ENCODE results near the gene SLC6A6.

SLC6A6 gene

GRCh38 chr3:14490831-14491230 lies 88.4 kb downstream of the SLC6A6 start:
- H3K27ac ChIP-seq (ENCODE audit: low read length): no peak overlapping the region
- H3K9ac ChIP-seq (ENCODE audit: low read length): no peak overlapping the region
- no peak for TF ChIP-seq EZH2 (optimal IDR thresholded peaks at IDR 0.05; ENCODE audit: low read depth, low read length)
- TF ChIP-seq EZH2phosphoT487 (IDR thresholded peaks at IDR 0.05; ENCODE audit: low read length): no peak
- no peak for TF ChIP-seq CTCF (IDR thresholded peaks at IDR 0.05; ENCODE audit: low read length)
- H3K27me3 ChIP-seq (replicated peaks; ENCODE audit: insufficient read depth, low read length): no peaks in the 10 kb centered on the region
- no peak for DNase-seq
- H2AFZ ChIP-seq (ENCODE audit: low read length): no peak overlapping the region
- no peak overlapping the region for H3K4me3 ChIP-seq (ENCODE audit: low read length)
- H3F3A ChIP-seq (ENCODE audit: insufficient read depth, low read length): no peaks in the 10 kb centered on the region
- no peak overlapping the region for H3K4me2 ChIP-seq (ENCODE audit: low read depth, low read length)
- H3K79me2 ChIP-seq (ENCODE audit: low read length): no peaks in the 10 kb centered on the region
- no peaks in the 10 kb centered on the region for H3K9me3 ChIP-seq (replicated peaks; ENCODE audit: insufficient read depth, low read length)
- peaks cover 13% of the 10 kb centered on the region for H3K4me1 ChIP-seq (ENCODE audit: low read length)
- H3K9me2 ChIP-seq (replicated peaks; ENCODE audit: insufficient read depth, low read length): no peaks in the 10 kb centered on the region
- H3K36me3 ChIP-seq (replicated peaks; ENCODE audit: insufficient read depth, low read length): no peaks in the 10 kb centered on the region
- no peaks in the 10 kb centered on the region for H4K20me1 ChIP-seq (ENCODE audit: insufficient read depth, low read length)

GRCh38 chr3:14491396-14492190 lies 89.2 kb downstream of the SLC6A6 start:
- no peak overlapping the region for H2AFZ ChIP-seq (ENCODE audit: low read length)
- H3K4me2 ChIP-seq (ENCODE audit: low read depth, low read length): no peak overlapping the region
- DNase-seq: no peak
- H3K27ac ChIP-seq (ENCODE audit: low read length): no peak overlapping the region
- H3K9me3 ChIP-seq (replicated peaks; ENCODE audit: insufficient read depth, low read length): no peaks in the 10 kb centered on the region
- no peaks in the 10 kb centered on the region for H4K20me1 ChIP-seq (ENCODE audit: insufficient read depth, low read length)
- TF ChIP-seq EZH2phosphoT487 (IDR thresholded peaks at IDR 0.05; ENCODE audit: low read length) (no peak), EZH2 (optimal IDR thresholded peaks at IDR 0.05; ENCODE audit: low read depth, low read length) (no peak), CTCF (IDR thresholded peaks at IDR 0.05; ENCODE audit: low read length) (no peak)
- H3K27me3 ChIP-seq (replicated peaks; ENCODE audit: insufficient read depth, low read length): no peaks in the 10 kb centered on the region
- H3F3A ChIP-seq (ENCODE audit: insufficient read depth, low read length): no peaks in the 10 kb centered on the region
- no peaks in the 10 kb centered on the region for H3K36me3 ChIP-seq (replicated peaks; ENCODE audit: insufficient read depth, low read length)
- peaks cover 7% of the 10 kb centered on the region for H3K4me1 ChIP-seq (ENCODE audit: low read length)
- no peaks in the 10 kb centered on the region for H3K79me2 ChIP-seq (ENCODE audit: low read length)
- no peak overlapping the region for H3K9ac ChIP-seq (ENCODE audit: low read length)
- no peaks in the 10 kb centered on the region for H3K9me2 ChIP-seq (replicated peaks; ENCODE audit: insufficient read depth, low read length)
- H3K4me3 ChIP-seq (ENCODE audit: low read length): no peak overlapping the region

- no peak overlapping the region for H3K4me3 ChIP-seq (ENCODE audit: low read length)
- H3K4me1 ChIP-seq (ENCODE audit: low read length): no peaks in the 10 kb centered on the region
- H3K9me3 ChIP-seq (replicated peaks; ENCODE audit: insufficient read depth, low read length): no peaks in the 10 kb centered on the region
- no peaks in the 10 kb centered on the region for H3K79me2 ChIP-seq (ENCODE audit: low read length)
- H3K27me3 ChIP-seq (replicated peaks; ENCODE audit: insufficient read depth, low read length): no peaks in the 10 kb centered on the region
- H3F3A ChIP-seq (ENCODE audit: insufficient read depth, low read length): no peaks in the 10 kb centered on the region
- H2AFZ ChIP-seq (ENCODE audit: low read length): no peak overlapping the region
- H3K4me2 ChIP-seq (ENCODE audit: low read depth, low read length): no peak overlapping the region
- no peak overlapping the region for H3K27ac ChIP-seq (ENCODE audit: low read length)
- H3K9me2 ChIP-seq (replicated peaks; ENCODE audit: insufficient read depth, low read length): no peaks in the 10 kb centered on the region
- no peak overlapping the region for H3K9ac ChIP-seq (ENCODE audit: low read length)
- no peaks in the 10 kb centered on the region for H4K20me1 ChIP-seq (ENCODE audit: insufficient read depth, low read length)
- TF ChIP-seq EZH2 (optimal IDR thresholded peaks at IDR 0.05; ENCODE audit: low read depth, low read length) (no peak), CTCF (IDR thresholded peaks at IDR 0.05; ENCODE audit: low read length) (no peak), EZH2phosphoT487 (IDR thresholded peaks at IDR 0.05; ENCODE audit: low read length) (no peak)
- no peak for DNase-seq
- no peaks in the 10 kb centered on the region for H3K36me3 ChIP-seq (replicated peaks; ENCODE audit: insufficient read depth, low read length)
Observed at GRCh38 chr3:14492948-14493881, 90.8 kb downstream of the SLC6A6 start.
